NCI-H128 (cell line): Measurements from ENCODE around the gene JAZF1.

ENCODE experiments used
- DNase-seq: peaks from one replicate; lab custom pipeline; 2025; ENCODE audit not compliant: unreplicated experiment; lab: John Stamatoyannopoulos, UW

JAZF1 gene

DNA sequence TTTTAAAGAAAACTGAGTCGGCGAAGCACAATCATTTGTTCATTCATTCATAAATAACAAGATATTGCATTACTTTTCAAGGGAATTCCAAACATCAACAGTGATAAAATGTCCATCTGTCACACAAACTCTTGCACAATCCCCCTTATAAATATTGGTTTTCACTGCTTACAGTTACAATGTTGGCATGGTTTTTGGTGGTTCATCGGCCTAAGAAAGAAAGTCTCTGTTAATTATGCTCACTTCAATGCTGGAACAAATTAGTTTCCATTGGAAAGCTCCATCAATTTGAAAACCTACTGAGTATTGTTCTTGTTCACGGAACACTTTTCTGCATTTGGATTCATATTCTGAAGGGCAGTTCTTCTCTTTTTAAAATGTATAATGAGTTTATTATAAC lies 188.5 kb downstream of the JAZF1 start:
- no peak for DNase-seq

DNA sequence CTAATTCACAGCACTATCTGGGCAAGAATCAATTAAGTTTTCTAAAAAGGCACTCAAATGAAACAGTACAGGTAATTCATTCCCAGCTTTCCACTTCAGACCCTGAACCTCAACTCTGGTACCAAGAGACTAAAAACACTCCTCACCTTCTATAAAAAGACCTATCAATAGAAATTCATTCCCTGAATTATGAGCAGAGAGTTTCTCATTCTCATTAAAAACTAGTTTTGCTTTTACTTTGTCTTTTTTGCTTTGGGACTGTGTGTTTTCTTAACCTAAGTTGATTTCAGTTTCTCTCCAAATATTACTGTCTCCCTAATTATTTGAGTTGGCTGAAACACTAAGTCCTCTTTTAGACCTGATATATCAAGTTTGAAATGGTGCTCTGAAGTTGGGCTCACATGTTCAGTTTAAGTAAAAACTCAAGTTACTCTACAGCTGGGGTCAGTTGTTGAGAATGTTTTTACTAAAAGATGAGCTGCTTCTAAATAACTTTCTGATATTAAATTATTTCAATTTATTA lies 189.5 kb downstream of the JAZF1 start:
- DNase-seq: no peak

DNA sequence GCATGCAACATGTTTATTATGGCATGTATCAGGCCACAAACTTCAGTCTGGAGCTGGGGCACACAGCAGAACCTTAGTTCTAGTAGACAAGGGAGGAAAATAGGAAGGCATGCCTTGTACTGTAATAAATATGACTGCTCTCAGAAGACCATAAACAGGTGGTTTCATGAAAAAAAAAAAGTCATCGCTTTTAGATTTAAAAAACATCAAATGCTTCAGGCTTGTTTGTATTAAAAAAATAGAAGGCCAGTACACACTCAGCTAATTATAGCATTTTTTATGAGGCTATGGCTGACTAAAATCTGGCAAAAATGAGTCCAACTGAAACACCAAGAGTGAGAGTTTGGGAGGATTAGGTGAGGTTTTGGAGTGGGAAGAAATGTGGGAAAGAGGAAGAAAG lies 204.1 kb downstream of the JAZF1 start:
- DNase-seq: no peak

DNA sequence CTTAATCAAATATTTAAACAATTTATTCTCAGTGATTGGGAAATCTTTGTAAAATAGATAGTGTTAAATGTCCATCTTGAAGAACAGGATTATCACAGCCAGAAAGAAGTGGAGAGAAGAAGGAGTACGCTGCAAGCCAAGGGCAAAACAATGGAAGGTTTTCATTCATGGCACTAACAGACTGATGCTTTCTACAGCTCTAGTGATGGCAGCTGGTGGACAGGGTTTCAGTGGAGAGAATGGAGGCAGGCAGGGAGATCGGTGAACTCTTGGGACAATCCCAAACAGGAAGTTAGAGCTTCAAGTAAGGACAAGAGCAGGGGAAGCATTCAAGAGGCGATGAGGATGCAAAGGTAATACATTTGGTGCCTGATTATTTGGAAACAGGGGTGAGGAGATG lies 207.0 kb downstream of the JAZF1 start:
- DNase-seq: no peak

- DNase-seq: no peak
Measured at GRCh38 chr7:27972276-27972675, 208.3 kb downstream of the JAZF1 start.

DNA sequence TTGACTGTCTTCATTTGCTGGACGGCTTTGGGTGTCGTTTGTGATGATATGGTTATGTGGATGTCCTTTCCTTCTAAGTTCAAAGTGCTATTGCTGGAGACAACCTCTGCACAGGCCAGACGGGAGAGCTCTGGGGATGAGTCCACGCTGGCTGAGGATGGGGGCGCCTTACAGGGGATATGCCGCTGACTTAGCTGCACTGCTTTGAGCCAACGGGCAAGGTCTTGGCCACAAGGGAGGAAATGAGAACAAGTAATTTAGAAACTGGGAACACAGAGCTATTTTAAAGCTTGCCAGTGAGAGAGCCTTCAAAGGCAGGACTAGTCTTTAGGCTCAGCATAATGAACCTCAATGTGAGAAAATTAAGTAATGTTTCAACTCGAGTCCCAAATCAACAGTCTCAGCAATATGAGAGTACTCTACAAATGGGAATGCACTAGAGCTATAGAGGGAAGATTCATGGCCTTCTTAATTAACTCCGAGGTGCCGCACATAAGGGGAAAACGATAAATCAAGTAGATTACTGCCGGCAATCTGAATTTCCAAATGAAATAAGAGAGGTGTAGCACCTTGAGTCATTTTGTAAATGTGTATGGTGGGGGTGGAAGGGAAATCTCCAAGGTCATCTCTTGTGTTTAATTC lies 209.3 kb downstream of the JAZF1 start:
- DNase-seq: no peak

GRCh38 chr7:27970350-27970749 lies 210.2 kb downstream of the JAZF1 start:
- no peak for DNase-seq

DNA sequence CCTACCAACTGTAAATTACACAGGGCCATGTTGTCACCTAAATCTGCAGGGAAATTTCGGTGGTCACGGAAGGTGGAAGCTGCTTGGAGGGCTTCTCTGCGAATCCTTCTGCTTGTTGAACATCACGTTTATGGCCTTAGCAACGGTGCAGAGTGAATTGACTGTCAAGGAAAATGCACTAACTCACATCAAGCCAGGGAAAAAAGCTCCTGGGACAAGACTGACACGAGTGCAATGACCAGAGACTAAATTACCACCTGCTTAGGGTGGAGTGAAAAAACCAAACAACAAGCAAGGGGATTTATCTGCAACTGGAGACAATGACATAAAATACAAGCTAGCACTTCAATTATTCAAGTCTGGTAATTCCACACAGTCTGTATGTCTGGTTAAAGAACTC lies 211.2 kb downstream of the JAZF1 start:
- DNase-seq: no peak

DNA sequence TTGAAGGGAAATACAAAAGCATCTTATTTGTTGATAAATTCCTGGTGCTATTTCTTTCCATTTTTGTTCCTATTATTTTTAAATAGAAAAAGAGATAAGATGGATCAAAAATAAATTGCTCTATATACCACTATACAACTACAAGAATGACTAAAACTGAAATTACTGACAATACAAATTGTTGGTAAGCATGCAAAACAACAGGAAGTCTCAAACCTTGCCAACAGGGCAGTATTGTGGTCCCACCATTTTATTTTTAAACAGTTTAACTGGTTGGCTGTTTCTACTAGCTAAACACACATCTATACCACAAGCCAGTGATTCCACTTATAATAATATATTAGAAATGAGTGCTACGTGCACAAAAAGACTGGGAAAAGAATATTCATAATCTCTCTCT lies 213.0 kb downstream of the JAZF1 start:
- DNase-seq: no peak

DNA sequence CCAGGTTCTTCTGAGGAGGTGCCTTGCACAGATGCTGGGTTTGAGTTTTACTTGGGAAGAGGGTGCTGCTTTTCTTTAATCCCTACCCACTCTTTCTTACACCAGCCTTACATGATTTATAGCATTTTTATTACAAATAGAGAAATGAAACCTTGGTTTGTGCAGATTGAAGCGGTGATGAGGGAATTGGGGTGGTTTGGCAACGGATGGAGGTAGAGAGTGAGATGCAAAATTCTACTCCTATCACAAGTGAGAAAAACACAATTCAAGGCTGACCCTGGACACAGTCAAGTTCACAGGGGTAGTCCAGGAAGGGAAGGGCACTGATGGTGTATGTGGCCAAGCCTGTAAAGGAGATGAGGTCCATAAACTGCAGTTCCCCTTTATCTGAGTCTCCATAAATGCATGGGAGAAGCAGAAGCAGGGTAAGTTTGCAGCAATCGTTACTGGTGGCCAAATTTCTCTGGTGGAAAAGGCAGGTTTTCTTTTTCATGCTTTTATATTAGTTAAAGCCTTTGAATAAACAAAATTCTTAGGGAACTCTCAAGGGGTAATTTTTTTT lies 214.3 kb downstream of the JAZF1 start:
- DNase-seq: no peak

- DNase-seq: no peak
Measured at GRCh38 chr7:27965650-27966049, 214.9 kb downstream of the JAZF1 start.

DNA sequence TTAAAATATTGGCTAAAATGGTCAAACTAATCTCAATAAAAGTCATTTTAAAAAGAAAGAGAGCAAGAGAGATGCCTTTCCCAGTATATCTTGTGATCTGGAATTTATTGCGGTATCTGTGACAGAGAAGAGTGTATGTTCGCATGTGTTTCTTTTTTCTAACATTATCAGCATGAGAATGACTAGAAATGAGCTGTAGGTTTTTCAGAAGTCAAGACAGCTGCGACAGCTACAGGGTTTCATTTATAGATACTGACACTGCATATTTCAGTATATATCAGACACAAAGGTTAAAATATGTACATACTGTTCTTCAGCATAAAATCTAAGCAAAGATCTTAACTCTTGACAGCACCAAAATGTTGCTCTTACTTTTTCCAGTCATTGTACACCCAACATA lies 215.8 kb downstream of the JAZF1 start:
- no peak for DNase-seq

DNA sequence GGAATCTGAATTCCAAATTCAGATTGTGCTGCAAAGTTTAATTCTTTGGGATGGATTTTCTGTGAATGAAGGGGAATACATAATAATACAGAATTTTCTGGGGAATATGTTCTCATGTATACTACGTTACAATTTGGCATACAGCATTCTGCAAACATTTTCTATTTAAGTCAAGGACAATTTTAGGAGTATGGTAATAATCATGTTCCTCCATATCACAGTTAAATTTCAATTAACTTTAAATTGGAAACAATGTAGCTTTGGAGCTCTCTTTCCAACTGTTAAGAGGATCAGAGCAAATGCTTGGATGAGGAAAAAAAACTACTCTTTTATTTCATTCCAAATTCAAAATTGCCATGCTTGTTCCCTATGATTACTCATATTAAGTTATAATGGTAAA lies 217.5 kb downstream of the JAZF1 start:
- no peak for DNase-seq

DNA sequence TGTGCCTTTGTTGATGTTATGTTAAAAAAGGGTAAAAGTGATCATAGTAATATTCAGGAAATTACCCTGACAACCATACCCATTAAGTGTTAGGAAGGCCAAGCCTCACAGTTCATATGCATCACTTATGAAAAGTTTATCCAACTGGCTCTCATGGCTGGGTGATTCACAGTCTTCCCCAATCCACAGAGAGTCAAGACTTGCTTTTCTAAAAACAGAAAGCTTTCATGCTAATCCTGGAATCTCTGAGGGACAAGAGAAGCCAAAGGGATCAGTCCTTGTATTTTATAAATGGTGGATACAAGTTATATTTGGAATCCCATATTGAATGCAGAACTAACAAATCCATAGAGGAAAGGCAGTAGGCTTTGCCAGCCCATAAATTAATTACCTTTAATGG lies 218.3 kb downstream of the JAZF1 start:
- no peak for DNase-seq

GRCh38 chr7:27961255-27961654 lies 219.3 kb downstream of the JAZF1 start:
- DNase-seq: no peak

- DNase-seq: no peak
Measured at GRCh38 chr7:27960415-27960814, 220.2 kb downstream of the JAZF1 start.

- no peak for DNase-seq
Measured at GRCh38 chr7:27958933-27959548, 221.6 kb downstream of the JAZF1 start.

DNA sequence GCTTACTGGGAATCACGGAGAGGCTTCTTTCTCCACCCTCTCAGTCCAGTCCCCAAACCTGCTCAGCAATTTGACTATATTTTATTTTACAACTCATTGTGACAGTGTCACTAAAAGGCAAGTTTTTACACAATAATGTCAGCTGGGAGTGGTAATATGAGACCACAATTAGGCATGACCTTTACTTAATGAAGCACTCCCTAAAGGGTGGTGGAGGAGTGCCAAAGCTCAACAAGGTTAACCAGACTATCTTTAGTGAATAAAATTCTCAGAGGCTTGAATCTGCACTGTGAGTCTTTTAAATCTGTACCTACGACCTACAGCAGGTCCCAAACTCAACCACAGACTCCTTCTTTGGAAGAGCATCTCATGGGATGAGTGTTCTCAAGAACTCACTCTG lies 225.0 kb downstream of the JAZF1 start:
- no peak for DNase-seq

DNA sequence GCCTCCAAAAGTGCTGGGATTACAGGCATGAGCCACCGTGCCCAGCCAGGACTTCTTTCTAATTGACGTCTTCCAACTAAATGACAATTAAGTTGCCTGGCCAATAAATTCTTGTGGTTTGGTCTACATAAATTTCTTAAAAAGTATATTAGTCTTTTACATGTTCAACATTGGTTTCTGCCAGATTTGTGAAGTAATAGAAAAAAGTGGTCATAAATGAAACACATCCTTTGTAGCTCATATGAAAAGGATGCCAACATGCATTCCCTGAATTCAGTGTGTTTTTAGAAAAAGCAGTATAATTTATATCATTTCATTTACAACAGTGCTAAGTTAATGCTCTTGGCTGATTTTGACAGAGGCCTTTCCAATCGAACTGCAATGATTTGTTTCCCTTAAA lies 225.6 kb downstream of the JAZF1 start:
- no peak for DNase-seq

GRCh38 chr7:27953777-27954176 lies 226.8 kb downstream of the JAZF1 start:
- no peak for DNase-seq

DNA sequence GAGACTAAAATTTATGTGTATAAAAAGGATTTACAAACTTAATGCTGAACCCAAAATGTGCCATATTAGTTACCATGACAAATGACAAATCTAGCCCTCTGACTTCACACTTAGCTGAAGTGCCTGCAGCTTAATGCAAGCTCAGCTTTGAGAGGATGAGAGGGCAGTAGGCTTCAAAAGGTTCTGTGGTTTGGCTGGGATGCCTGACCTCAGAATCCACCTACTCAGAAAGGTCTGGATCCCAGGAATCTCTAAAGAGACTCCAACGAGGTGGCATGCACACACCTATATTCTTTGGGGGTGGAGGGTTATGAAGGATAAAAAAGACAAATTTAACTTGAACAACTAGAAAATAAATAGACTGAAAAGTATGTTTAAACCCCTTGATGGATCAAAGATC lies 227.2 kb downstream of the JAZF1 start:
- no peak for DNase-seq

- no peak for DNase-seq
Measured at GRCh38 chr7:27952456-27953285, 227.9 kb downstream of the JAZF1 start.
